Measurements from ENCODE around the gene CYP17A1. TPM values are rescaled to one million over a fixed set of nuclear protein-coding genes. Genes with fewer than 3 reads are reported as not detected.
A peak's percentile ranks its signal among the peaks of the same experiment; 100 is the strongest.

CYP17A1 gene, protein sequence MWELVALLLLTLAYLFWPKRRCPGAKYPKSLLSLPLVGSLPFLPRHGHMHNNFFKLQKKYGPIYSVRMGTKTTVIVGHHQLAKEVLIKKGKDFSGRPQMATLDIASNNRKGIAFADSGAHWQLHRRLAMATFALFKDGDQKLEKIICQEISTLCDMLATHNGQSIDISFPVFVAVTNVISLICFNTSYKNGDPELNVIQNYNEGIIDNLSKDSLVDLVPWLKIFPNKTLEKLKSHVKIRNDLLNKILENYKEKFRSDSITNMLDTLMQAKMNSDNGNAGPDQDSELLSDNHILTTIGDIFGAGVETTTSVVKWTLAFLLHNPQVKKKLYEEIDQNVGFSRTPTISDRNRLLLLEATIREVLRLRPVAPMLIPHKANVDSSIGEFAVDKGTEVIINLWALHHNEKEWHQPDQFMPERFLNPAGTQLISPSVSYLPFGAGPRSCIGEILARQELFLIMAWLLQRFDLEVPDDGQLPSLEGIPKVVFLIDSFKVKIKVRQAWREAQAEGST
- not detected in 2 replicates for total RNA-seq (2013; cell fraction: nucleolus; rRNA removed)
- total RNA-seq (2014; rRNA removed) = not detected in 2 replicates
- total RNA-seq (2014; rRNA removed; fragmentation: Illumina TruSeq; extraction: Trizol) = not detected in 2 replicates
- total RNA-seq (2021) = 1.9 and 2.1 TPM in 2 replicates
- not detected for polyA plus RNA-seq (2011; ENCODE audit: low read depth)
- not detected in 2 replicates for polyA plus RNA-seq (2011; rRNA removed)
- polyA plus RNA-seq (2011; cell fraction: cytosol; rRNA removed) = not detected in 2 replicates
- not detected in 2 replicates for polyA plus RNA-seq (2011; cell fraction: nucleus; rRNA removed)
- not detected in 2 replicates for polyA plus RNA-seq (2012)
- polyA plus RNA-seq (2014; fragmentation: Illumina TruSeq; extraction: Trizol) = not detected in 2 replicates
- not detected for polyA plus RNA-seq (2014; fragmentation: Nextera tagmentation; extraction: Ambion mirVana)
- not detected in 2 replicates for polyA plus RNA-seq (2014; rRNA removed)
- polyA plus RNA-seq (2016; fragmentation: Nextera tagmentation; extraction: Ambion mirVana) = not detected
- not detected in 2 replicates for polyA minus RNA-seq (2011; rRNA and poly(A)+ RNA removed)
- polyA minus RNA-seq (2011; cell fraction: cytosol; rRNA and poly(A)+ RNA removed) = not detected in 2 replicates
- polyA minus RNA-seq (2011; cell fraction: nucleus; rRNA and poly(A)+ RNA removed) = not detected in 2 replicates
- Bru-seq, nascent RNA = not detected
- percentile 11 among the genes with signal in this experiment for BruChase-seq, experiment 1, labeled RNA remaining after a 6-hour chase
- not detected for BruChase-seq, experiment 2, labeled RNA remaining after a 2-hour chase
- long read RNA-seq, experiment 1 = 0 reads
- long read RNA-seq, experiment 2 = 0 reads

DNA sequence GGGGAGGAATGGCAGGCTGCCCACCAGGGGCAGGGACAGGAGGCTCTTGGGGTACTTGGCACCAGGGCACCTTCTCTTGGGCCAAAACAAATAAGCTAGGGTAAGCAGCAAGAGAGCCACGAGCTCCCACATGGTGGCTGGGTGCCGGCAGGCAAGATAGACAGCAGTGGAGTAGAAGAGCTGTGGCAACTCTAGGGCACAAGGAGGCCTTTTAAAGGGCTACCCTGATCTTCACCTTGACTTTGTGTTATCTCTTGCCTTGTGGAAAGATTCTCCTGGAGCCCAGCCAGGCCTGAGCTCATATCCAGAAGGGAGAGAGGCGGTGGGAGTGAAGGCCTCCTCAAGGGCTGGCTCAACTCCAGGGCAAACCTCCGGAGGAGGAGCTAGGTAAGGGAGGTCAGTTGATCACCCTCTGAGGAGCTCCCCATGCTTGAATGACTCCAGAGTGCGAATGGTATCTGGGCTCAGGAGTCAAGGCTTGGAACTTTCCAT lies at the start of gene CYP17A1:
Gene CYP17A1 (minus strand): TSS at position 184 of the 492 bp plus-strand sequence. CDS start 52 bp downstream, at position 132.
- H2AFZ ChIP-seq (ENCODE audit: control insufficient read depth, low read depth, low read length) = no peak within 1 kb of the TSS
- no peak within 1 kb of the TSS for H3K4me3 ChIP-seq
- no TSS peak for BruUV-seq (replicated peaks)
- no peaks in the 10 kb centered on the region for H3K4me1 ChIP-seq (ENCODE audit: control insufficient read depth, insufficient read depth, low read length)
- H3K9me3 ChIP-seq (replicated peaks; ENCODE audit: control insufficient read depth, insufficient read depth, low read length) = no peaks in the 10 kb centered on the region; the same call in 2 of the 3 replicates
- H3K27me3 ChIP-seq (replicated peaks in 1 of 2; ENCODE audit: control insufficient read depth in 2 of 2, insufficient read depth in 2 of 2, low read length in 1 of 2) = no peaks in the 10 kb centered on the region
- H3K27ac ChIP-seq (ENCODE audit: control insufficient read depth, insufficient read depth) = no peak within 1 kb of the TSS
- no peak for ATAC-seq
- CTCF ChIA-PET = interaction anchor here (0.8 to 7.1 kb wide), 6 partner anchors 29 to 407 kb away, joined by 3 to 88 read pairs (median 4); no protein-coding TSS in a partner anchor
- no peak for DNase-seq (ENCODE audit: low read depth, low spot score)
- intact Hi-C loops (cut with micrococcal nuclease; ENCODE audit: unreplicated experiment) (loop anchor here (5.0 kb wide), 4 partner anchors 110 to 650 kb away; no protein-coding TSS in a partner anchor), in situ Hi-C loops (cut with MboI) (loop anchor here (5.0 to 10.0 kb wide), 2 partner anchors 68 to 405 kb away; no protein-coding TSS in a partner anchor)
- no peak for FAIRE-seq
- WGBS (ENCODE audit: insufficient coverage, insufficient replicate concordance, low lambda C conversion rate, missing lambda C conversion rate) = 67% methylated on average over 5 of the region's 5 CpGs
- H3K4me2 ChIP-seq (ENCODE audit: control insufficient read depth, insufficient read depth) = no peak within 1 kb of the TSS
- no peaks in the 10 kb centered on the region for H3K36me3 ChIP-seq (ENCODE audit: control insufficient read depth in 2 of 2, insufficient read depth in 2 of 2, low read length in 1 of 2)
- RAD21 ChIA-PET (ENCODE audit: unreplicated experiment) = interaction anchor here (1.1 to 3.8 kb wide), 6 partner anchors 9 to 497 kb away, joined by 3 to 47 read pairs (median 5); no protein-coding TSS in a partner anchor
- POLR2A ChIA-PET = interaction anchor here (0.7 kb wide), 1 partner anchor 66 kb away, joined by 3 read pairs; no protein-coding TSS in a partner anchor
- no peaks in the 10 kb centered on the region for H4K20me1 ChIP-seq (ENCODE audit: control insufficient read depth, insufficient read depth)
- no peak within 1 kb of the TSS for H3K9ac ChIP-seq (ENCODE audit: control insufficient read depth, insufficient read depth, low read length)
- SMC1A ChIA-PET (ENCODE audit: uncharacterized antibody, unreplicated experiment) = interaction anchor here (0.9 to 7.1 kb wide), 8 partner anchors 9 to 407 kb away, joined by 3 to 65 read pairs (median 3); partner anchors contain the start of genes ARL3 and SFXN2
- H3K79me2 ChIP-seq (ENCODE audit: control insufficient read depth, insufficient read depth, low read length) = no peaks in the 10 kb centered on the region
- TF ChIP-seq CBFB (IDR thresholded peaks at IDR 0.05; ENCODE audit: low read depth) (no peak), FOXM1 (IDR thresholded peaks at IDR 0.05; ENCODE audit: low read depth, low read length) (no peak), LARP7 (IDR thresholded peaks at IDR 0.05) (no peak), EZH2 (IDR thresholded peaks at IDR 0.05; ENCODE audit: borderline replicate concordance, control insufficient read depth, low read depth, low read length) (no peak), SUZ12 (IDR thresholded peaks at IDR 0.05; ENCODE audit: unreplicated experiment) (no peak), PAX5 (IDR thresholded peaks at IDR 0.05; ENCODE audit: borderline replicate concordance, low read depth, low read length) (no peak), RUNX3 (IDR thresholded peaks at IDR 0.05; ENCODE audit: low read length) (no peak), GATAD2B (conservative IDR thresholded peaks at IDR 0.05; ENCODE audit: low read depth) (no peak), RELA (IDR thresholded peaks at IDR 0.05; ENCODE audit: borderline replicate concordance, partially characterized antibody) (no peak), HDAC2 (IDR thresholded peaks at IDR 0.05) (no peak)
- TF ChIP-seq, protein P1, sequence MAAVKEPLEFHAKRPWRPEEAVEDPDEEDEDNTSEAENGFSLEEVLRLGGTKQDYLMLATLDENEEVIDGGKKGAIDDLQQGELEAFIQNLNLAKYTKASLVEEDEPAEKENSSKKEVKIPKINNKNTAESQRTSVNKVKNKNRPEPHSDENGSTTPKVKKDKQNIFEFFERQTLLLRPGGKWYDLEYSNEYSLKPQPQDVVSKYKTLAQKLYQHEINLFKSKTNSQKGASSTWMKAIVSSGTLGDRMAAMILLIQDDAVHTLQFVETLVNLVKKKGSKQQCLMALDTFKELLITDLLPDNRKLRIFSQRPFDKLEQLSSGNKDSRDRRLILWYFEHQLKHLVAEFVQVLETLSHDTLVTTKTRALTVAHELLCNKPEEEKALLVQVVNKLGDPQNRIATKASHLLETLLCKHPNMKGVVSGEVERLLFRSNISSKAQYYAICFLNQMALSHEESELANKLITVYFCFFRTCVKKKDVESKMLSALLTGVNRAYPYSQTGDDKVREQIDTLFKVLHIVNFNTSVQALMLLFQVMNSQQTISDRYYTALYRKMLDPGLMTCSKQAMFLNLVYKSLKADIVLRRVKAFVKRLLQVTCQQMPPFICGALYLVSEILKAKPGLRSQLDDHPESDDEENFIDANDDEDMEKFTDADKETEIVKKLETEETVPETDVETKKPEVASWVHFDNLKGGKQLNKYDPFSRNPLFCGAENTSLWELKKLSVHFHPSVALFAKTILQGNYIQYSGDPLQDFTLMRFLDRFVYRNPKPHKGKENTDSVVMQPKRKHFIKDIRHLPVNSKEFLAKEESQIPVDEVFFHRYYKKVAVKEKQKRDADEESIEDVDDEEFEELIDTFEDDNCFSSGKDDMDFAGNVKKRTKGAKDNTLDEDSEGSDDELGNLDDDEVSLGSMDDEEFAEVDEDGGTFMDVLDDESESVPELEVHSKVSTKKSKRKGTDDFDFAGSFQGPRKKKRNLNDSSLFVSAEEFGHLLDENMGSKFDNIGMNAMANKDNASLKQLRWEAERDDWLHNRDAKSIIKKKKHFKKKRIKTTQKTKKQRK (IDR thresholded peaks at IDR 0.05; ENCODE audit: low read depth, low read length) = no peak
- TF ChIP-seq, protein P2, sequence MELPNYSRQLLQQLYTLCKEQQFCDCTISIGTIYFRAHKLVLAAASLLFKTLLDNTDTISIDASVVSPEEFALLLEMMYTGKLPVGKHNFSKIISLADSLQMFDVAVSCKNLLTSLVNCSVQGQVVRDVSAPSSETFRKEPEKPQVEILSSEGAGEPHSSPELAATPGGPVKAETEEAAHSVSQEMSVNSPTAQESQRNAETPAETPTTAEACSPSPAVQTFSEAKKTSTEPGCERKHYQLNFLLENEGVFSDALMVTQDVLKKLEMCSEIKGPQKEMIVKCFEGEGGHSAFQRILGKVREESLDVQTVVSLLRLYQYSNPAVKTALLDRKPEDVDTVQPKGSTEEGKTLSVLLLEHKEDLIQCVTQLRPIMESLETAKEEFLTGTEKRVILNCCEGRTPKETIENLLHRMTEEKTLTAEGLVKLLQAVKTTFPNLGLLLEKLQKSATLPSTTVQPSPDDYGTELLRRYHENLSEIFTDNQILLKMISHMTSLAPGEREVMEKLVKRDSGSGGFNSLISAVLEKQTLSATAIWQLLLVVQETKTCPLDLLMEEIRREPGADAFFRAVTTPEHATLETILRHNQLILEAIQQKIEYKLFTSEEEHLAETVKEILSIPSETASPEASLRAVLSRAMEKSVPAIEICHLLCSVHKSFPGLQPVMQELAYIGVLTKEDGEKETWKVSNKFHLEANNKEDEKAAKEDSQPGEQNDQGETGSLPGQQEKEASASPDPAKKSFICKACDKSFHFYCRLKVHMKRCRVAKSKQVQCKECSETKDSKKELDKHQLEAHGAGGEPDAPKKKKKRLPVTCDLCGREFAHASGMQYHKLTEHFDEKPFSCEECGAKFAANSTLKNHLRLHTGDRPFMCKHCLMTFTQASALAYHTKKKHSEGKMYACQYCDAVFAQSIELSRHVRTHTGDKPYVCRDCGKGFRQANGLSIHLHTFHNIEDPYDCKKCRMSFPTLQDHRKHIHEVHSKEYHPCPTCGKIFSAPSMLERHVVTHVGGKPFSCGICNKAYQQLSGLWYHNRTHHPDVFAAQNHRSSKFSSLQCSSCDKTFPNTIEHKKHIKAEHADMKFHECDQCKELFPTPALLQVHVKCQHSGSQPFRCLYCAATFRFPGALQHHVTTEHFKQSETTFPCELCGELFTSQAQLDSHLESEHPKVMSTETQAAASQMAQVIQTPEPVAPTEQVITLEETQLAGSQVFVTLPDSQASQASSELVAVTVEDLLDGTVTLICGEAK (IDR thresholded peaks at IDR 0.05; ENCODE audit: borderline replicate concordance) = no peak

Measured in GM12878 (cell line).